Mesenteric fat pad (tissue), 1 donor: ENCODE data around the gene CFAP92. TPM values are rescaled to one million over a fixed set of nuclear protein-coding genes. Genes with fewer than 3 reads are reported as not detected.
A peak's percentile ranks its signal among the peaks of the same experiment; 100 is the strongest.

ENCODE experiments used
- DNase-seq: peaks from one replicate; pipeline ENCODE4 v3.0.0-alpha.2; 2020; ENCODE audit warnings: low spot score
- total RNA-seq: library from RNA; stranded (reverse); fragmentation: NEBNext Ultra II Directional; extraction: Animal tissue kit (Norgen Biotek cat#: 25700); gene quantifications from one replicate; pipeline ENCODE4 v1.2.1, GENCODE V29; 2021
- donor health status: DM: yes; HTN: yes; CAD: no.

Gene CFAP92
- total RNA-seq, 1 donor from 2014 or later: 0.64 TPM

DNA sequence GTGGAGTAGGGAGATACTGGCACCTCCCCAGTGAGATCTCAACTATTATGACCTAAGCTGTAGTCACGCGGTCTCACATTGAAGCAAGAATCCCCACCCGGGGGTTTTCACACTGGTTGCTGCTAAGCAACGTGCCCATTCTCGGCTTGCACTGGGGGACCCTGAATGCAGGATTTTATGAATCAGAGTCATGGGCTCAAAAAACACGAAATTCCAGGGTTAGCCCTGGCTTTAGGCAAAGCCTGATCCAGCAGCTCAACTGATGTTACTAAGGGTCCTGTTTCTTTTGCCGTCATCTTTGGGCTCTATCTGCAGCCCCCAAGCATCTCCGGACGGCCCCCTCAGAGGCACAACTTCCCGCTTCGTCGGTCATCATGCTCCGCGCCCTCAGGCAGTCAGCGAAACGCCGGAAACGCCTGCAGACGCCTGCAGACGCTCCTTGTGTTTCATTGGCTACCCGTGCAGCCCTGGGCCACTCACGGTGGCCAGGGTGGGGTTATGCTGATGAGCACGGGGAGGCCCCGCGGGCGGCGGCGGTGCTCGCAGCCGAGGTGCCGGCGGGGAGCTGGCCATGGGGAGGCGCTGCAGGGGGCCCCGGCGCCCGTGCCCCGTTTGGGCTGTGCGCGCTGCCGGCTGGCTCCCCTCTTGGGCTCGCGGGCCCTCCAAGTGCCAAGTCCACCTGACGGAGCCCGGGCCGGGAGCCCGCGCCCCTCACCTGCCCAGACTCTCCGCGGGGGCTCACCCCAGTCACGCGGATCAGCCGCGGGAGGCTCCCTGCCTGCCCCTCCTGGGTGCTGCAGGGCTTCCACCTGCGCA, 33.1 kb upstream of the CFAP92 start:
- peak; percentile 95 for DNase-seq

DNA sequence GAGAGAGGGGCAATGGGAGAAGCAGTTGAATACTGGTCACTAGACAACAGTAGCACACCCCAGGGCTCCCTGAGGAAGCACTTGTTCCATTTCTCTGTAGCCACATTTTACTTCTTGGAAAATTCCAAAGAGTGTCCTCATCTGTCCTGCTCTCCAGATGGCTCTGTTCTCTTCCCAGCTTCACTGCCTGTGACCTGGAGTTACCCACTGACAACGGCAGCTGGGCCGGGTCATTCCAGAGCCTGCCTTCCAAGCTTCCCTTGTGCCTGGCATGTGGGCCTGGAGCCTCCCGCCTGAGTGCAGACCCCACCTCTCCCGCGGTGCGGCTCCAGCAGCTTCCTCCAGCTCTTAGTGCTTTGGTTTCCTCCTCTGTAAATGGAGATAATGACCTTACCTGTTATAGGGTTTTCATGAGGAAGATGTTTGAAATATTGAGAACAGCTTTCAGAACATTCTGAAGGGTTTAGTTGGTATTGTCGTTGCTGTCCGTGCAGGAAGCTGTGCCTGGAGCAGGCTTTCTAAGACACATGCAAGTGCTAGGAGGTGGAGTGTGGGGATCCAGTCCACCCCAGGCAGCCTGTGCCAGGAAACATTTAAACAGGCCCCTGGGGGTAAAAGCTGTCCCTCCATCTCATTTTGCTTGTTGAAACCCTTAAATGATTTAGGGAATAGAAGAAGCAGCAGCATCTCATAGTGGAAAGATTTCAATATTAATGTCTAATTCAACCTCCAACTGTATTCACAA, 32.0 kb upstream of the CFAP92 start:
- no peak for DNase-seq

DNA sequence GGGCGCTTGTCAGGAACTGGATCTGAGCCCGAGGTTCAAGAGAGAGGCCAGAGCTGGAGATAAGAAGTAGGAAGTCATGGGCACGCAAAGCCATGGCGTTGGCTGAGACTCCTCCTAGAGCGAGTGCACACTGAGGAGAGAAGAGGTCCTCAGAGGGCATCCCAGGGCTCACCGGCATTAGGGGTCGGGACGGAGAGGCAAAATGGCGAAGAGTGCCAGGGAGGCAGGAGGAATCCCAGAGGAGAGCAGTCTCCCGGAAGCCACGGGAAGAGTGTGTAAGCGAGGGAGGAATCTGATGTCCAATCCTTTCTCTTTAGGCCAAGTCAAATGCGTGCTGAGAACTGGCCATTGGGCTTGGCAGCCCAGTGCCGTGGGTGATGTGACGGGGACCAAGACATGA, 31.2 kb upstream of the CFAP92 start:
- no peak for DNase-seq

DNA sequence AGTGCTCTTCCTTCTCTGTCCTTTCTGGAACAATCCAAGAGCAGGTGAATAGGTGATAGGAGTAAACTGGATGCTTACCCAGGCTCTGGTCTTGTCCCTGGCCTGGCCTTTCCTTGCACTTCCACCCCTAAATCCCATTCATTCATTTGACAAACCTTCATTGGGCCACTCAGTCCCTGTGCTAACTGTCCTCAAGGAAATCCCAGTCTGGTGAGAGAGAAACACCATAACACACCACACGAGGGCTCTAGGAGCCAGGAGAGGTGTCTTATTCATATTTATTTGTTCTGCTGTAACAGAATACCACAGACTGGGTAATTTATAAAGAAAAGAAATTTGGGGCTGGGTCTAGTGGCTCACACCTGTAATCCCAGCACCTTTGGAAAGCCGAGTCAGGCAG, 30.0 kb upstream of the CFAP92 start:
- no peak for DNase-seq

DNA sequence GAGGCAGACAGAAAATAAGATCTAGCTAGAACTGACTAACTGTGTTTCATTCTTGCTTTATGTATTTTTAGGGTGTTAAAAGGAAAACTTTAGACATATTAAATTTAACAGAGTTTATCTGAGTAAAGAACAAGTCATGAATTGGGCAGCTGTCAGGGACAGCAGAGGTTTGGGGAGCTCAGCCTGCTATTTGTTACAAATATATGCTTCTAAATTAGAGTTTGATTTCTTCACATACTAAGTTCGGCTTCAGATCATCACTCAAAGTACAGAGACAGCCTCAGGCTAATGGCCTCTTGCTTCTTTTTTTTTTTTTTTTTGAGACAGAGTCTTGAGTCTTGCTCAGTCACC, 29.1 kb upstream of the CFAP92 start:
- no peak for DNase-seq

DNA sequence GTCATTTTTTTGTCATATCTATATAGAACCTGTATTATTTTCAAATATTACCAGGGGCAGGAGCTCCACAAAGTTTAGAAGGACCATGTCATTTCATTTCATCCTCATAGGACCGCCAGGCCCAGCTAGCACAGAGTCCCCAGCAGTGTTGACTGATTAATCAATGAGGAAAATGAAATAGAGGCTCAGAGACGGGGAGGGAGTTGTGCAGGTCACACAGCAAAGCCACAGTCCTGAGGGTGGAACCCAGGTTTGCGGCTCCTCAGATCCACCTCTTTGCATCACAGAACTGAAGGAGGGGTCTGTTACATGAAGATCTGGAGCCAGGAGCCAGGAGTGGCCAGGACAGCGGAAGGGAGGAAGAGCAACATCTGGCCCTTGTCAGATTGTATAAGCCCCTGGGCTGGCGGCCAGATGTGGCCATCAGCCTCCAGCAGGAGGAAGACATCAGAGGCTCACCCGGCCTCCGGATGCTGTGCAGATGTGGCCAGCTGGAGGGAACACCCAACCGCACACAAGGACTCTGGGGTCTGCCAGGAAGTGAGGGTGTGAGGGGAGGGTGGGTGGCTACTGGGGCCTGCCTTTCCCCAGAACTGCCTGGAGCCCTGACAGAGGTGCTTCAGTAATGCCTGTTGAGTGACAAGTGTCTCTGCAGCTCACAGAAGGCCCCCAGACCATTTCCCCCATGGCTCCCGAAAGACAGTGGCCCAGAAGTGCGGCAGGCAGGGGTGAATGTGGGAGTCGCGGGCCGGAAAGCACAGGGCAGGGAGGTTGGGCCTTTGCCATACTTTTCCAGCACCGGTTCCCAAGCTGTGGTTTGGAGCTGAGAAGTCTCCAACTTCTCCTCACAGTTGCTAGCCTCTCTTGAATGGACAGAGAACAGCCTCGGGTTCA, 28.5 kb upstream of the CFAP92 start:
- no peak for DNase-seq

DNA sequence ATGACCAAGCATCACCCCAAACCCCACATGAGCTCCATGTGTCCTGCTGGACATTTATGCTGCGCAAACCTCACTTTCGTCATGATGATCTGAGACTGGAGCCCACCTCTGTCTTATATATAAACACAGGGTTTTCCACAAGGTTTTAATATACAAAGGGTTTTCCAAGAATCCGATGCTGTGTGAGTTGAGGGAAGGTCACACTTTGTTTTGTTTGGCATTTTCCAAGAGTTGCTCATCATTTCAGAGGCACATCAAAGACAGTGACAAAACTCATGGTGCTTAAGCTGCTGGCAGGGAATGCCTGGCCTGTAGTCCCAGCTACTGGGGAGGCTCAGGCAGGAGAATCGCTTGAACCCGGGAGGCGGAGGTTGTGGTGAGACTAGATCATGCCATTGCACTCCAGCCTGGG, 27.3 kb upstream of the CFAP92 start:
- DNase-seq: no peak

DNA sequence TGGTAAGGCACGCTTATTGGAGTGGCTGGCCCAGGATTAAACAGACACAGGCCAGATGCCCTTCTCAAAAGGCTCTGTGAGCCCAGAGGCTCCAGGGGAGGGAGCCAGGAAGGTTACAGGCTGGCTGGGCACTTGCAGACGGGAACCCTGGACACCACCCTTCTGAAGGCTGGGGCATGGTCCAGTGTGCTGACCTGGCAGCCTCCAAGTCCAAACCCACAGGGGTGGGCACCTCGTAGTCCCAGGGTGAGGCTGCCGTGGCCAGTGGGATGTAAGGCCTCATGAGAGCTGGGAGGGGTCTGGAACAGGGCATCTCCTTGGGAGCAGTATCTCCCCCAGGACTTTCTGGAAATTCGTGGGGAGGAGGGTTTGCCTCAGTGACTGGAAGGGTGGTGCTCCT, 26.8 kb upstream of the CFAP92 start:
- no peak for DNase-seq

DNA sequence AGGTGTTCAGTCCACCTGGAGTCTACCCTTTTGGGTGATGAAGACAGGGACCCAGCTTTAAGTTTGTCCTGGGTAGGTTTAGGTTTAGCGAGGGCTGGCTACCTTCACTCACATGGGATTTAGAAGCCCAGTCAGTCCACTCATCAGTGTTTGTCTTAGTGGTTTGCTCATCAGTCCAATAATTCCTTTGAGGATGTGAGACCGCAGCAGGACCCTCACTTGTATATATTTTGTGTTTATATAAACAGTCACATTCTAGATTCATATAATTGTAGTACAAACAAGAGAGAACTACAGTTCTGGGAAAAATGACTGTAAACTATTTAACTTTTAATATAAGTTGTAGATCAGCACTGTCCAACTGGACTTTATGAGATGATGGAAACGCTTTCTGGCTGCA, 25.4 kb upstream of the CFAP92 start:
- DNase-seq: no peak

DNA sequence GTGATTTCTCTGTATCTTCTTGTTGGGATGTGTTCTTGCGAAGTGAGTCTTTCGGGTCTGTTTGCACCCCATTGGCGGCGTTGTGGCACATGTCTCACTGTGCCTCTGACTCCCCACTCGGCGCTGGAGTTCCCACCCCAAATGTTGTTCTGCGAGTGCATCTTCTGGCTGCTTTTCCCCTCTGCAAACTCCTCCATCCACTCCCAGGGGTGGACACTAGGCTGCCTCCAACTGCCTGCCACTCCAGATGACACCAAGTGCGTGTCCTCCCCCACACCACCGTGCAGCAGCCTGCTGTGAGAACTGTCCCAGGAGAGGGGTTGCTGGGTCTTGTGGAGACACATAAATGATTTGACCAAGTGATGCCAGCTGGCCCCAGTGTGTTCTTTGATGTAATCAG, 24.9 kb upstream of the CFAP92 start:
- DNase-seq: no peak

DNA sequence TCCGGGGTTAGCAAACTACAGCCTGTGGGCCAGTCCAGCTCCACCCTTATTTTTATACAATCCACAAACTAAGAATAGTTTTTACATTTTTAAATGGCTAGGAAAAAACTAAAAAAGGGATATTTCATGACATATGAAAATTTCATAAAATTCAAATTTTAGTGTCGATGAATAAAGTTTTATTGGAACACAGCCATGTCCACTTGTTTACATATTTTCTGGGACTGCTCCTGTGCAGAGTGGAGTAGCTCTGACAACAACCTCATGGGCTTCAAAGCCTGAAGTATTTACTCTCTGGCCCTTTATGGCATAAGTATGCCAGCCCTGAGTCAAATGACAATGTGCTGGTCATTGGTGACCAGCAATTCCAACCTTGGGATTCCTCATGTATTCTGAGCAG, 24.4 kb upstream of the CFAP92 start:
- no peak for DNase-seq

DNA sequence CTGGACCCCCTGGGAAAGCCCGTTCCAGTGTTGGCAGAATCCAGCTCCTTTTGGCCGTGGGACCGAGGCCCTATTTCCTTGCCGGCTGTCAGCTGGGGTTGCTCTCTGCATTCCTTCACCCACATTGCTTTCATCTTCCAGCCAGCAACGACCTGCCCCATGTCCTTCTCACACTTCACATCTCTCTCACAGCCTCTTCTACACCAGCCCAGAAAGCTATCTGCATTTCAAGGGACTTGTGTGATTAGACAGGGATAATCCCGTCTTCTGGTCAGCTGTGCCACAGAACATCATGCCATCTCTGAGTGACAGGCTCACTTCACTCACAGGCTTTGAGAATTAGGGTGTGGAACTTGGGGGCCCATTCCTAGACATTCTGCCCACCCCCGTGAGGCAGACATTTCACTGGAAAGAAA, 23.6 kb upstream of the CFAP92 start:
- DNase-seq: no peak

DNA sequence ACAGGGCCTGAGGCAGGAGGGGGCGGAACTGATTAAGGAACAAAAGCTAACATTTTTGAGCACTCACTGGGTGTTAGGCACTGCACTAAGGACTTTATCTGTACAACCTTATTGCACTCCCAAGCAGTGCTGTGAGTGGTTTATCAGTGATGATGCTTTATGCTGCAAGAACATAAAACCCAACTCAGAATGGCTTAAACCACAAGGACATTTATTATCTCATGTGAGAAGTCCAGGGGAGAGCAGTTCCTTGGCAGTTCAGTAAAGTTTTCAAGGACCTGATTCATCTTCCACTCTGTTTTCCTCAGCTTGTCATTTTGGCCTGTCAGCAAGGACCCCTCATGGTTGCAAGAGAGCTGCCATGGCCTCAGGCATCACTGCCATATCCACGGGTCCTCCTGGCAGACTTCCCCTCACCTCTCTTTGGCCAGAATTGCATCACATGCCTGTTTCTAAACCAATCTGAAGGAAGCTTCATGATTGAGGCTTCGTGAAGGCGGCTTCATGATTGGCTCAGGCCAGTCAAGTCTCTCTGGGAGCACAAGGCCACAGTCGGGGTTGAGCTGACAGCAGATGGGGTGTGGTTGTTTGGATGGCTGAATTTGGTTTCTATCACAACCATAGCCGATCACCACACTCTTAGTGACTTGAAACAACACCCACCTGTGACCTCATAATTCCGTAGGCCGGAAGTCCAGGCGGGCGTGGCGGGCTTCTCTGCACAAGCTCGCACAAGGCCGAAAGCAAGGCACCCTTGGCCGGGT, 23.0 kb upstream of the CFAP92 start:
- no peak for DNase-seq

DNA sequence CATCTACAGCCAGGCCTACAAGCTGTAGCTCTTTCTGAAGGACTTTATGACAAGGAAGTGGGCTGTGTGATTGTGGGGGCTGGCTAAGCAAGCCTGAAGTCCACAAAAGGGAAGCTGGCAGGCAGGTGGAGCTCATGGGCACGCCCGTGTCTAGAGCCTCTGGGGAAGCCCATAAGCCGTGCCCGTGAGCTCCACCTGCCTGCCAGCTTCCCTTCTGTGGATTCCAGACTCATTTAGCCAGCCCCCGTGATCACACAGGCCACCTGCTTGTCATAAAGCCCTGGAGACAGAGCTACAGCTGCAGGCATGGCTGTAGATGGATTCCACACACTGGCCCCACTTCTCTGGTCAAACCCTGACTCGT, 22.5 kb upstream of the CFAP92 start:
- DNase-seq: no peak

DNA sequence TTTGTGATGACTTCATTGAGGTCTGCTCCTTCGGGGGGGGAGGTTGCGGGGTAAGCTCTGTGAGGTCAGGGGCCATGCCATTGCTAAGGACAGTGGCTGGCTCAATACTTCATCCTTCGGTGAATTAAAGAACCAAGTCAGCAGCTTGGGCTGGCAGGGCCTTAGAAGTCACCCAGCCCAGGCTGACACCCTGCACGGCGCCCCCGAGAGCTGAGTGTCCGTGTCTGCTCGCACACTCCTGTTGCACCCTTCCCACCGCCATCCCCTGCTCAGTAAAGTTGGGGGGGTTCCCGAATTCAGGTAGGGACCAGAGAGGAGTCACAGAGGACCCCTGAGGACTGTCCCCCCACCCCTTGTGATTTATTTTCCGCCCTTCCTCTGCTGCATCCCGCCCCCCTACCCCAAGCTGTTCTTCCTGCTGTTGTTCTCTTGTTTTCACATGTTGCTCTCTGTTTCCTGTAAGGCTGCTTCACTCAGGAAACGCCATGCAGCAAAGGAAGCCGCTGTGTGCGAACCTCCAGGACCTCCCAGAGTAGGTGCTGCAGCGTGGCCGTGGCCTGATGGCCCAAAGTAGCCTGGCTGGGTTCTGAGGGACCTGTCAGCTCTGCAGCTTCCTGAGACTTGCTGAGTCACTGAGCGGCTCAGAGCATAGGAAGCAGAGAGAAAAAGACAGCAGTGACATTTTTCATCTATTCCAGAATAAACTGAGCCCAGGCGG, 21.7 kb upstream of the CFAP92 start:
- DNase-seq: no peak

DNA sequence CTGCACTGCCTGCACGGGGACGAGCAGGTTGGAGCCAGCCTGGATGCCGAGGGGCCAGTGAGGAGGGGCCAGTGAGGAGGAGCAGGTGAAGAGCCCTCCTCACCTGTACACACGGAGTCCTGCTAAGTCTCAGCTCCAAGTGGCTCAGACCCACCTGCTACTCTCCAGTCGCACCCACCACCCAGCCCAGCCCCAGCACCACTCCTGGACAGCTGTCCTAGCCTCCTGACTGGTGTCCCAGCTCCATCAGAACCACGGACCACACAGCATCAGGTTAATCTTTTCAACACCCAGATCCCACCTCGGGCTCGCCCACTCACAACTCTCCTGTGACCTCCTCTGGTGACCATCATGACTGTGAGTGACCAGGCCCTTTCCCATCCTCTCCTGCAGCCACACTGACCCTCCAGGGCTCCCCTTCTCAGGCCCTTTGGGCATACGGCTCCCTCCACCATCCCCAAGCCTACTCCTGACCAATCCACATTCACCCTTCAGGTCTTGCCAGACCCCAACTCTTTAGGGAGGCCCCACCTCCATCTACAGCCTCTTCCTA, 21.0 kb upstream of the CFAP92 start:
- DNase-seq: no peak

DNA sequence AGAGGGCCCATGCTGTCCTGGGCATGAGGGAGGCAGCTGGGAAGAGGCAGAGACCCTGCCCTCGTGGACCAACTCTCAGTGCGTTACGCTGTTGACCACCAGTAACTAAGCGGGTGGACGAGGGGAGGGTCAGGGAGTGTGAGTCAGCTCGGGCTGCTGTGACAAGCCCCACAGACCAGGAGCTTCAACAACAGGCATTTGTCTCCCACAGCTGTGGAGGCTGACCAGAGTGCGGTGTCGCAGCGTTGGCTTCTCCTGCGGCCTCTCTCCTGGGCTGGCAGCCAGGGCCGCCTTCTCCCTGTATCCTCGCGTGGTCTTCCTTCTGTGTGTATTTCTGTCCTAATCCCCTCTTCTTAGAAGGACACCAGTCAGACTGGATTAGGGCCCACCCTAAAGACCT, 20.3 kb upstream of the CFAP92 start:
- DNase-seq: no peak

DNA sequence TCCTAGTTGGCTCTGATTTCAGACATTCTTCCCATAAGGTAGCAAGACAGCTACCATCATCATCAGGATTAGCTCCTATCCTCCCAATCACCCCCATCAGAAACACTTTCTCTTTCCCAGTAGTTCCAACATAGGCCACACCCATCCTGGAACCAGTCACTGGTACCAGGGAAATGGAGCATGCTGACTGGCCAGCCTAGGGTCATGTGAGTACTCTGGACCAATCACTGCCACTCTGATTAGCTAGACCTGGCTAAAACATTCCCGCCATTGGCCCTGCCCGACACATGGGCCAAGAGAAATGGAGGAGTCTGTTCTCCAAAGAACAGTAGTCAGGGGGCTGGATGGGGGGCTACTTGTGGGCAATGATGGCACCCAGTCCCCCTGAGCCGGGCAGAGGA, 19.6 kb upstream of the CFAP92 start:
- no peak for DNase-seq

DNA sequence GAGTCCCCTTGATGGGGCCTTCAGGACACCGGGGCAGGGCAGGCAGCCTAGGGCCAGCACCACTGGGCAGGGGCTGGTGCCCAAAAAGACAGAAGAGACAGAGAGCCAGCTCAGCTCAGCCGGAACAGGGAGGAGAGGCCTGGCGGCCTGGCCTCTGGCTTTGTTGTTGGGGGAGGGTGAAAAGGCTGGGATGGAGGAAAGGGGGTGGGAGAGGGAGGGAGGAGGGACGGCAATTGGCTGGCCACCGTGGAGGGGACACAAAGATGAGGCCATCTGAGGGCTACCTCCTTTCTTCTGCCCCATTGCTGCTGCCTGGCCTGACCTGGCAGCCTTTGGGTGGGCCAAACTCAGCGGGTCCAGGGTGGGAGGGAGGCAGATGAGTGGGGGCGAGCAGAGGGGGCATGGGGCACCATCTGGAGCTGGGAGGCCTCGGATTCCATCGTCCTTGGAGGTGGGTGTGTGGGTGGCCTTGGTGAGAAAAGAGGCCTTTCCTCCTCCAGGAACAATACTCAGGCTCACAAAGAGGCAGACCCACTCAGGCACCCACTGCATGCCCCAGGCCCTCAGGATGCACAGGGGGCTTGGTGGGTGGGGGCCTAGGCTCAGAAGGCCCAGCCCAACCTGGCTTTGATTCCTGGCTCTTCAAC, 16.6 kb upstream of the CFAP92 start:
- DNase-seq: no peak

DNA sequence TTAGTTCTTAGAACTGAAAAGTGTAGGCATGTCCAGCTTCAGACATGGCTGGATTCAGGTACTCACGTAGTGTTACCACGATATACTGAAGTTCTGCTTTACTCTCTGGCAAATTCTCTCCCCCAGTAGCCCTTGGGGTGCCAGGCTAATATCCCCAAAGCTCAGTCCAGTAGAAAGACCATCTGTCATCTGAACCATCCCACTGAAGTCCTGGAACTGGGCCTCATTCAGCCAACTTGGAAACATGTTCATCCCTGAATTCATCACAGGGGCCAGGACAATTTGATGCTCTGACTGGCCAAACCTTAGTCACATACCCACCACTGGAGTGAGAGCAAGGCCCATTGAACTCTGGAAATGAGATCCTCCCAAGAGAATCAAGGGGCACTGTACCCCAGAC, 15.4 kb upstream of the CFAP92 start:
- DNase-seq: no peak
